Middle frontal gyrus (tissue), 1 donor: ENCODE data around the gene ZNF562.
A peak's percentile ranks its signal among the peaks of the same experiment; 100 is the strongest.
"Not testable (repeated sequence)": the region's sequence is repeated elsewhere in the genome, so short reads cannot be mapped to it uniquely, and the experiment has no call there.

ENCODE experiments used
- DNase-seq: peaks from one replicate; pipeline ENCODE4 v3.0.0-alpha.2; 2015; ENCODE audit warnings: low spot score; ENCODE audit errors: extremely low spot score

The ZNF562 gene

DNA sequence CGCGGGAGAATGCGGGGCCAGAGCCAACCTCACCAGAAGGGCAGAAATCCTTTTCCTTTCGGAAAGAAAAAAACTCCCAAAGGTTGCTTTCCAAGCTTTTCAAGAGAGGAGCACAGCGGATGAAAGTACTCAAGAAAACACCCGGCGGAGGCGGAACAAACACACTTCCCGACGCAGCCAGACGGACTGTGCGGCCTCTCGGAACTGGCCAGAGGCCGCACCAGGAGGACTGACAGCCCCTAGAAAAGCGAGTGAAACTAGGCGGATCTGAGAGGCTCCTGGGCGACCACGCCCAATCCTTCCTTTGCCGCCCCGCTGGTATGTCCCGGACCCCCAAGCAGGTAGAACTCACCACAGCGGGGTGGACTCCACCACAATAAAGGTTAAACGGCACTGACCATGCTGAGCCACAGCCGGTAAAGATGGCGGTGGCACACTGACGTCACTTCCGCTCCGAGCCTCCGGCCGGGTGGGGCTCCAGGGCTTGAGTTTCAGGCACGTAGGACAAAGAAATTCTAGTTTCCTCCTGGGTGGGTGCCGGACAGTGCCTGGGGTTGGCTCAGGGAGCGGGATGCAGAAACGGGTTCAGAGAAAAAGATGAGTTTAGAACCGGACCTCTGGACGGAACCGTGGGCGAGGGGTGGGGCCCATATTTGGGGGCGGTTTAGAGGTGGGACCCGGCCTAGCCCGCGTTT, at the start of gene ZNF562:
ZNF562 (minus strand) TSS at position 438 of the 695 bp plus-strand sequence. CDS start 14,356 bp downstream, outside the sequence.
- peak; percentile 61 for DNase-seq

DNA sequence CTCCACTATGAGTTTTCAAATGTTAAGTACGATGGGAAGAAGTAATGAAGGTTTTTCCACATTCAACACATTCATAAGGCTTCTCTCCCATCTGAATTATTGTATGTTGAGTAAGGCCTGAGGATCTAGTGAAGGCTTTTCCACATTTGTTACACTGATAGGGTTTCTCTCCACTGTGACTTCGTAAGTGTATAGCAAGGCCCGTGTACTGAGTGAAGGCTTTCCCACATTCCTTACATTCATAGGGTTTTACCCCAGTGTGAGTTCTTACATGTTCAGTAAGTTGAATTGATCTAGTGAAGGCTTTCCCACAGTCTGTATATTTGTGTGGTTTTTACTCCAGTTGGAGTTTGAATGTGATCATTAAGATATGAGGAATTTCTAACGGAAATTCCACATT, 49.3 kb upstream of the ZNF562 start:
- no peak for DNase-seq

DNA sequence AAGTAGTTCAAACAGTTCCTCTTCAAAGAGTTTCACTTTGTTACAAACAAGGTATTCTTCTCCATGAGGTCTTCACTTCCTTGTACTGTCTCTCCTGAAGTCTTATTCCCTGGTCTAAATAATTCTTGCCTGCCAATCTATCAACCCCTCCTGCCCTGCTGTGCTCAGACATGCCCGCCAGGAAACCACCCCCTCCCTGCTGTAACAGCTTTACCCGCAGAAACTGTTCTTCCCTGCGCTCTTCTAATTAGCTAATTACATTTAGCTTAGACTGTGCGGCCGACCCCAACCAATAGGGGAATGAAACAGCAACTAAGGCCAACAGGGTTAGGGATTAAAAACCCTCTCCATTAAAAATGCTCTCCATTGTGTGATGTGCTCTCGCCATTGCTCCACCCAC, 47.0 kb upstream of the ZNF562 start:
- DNase-seq, result no peak

DNA sequence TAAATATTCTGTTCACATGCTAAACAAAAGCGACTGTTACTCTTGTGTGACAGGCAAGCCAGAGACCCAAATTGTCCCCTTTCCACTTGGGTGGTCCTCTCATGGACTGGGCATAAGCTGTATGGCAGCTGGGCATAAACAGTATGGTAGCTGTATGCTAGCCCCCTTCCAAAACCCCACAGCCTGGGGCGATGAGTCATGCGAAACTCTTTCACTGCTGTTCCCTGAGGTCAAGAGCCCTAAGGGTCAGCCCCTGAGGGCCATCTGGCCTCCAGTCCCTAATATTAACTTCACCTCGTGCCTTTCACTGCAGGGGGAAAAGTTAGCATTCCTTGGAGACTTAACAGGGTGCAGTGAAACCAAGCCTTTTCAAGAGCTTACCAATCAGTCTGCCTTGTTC, 45.6 kb upstream of the ZNF562 start:
- DNase-seq, result no peak

DNA sequence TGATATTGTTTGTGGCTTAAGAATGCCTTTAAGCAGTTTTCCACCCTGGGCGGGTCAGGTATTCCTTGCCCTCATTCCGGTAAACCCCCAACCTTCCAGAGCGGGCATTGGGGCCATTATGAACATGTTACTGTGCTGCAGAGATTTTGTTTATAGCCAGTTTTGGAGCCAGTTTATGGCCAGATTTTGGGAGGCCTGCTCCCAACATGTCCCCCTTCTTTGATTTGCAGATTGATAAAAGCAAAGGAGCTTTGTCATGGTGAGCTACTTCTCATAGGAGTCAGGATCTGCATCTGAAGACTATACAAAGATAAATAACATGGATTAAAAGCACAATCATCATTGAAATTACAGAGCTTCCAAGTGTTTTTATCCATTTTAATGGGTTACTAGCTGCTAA, 36.9 kb upstream of the ZNF562 start:
- DNase-seq, result no peak

DNA sequence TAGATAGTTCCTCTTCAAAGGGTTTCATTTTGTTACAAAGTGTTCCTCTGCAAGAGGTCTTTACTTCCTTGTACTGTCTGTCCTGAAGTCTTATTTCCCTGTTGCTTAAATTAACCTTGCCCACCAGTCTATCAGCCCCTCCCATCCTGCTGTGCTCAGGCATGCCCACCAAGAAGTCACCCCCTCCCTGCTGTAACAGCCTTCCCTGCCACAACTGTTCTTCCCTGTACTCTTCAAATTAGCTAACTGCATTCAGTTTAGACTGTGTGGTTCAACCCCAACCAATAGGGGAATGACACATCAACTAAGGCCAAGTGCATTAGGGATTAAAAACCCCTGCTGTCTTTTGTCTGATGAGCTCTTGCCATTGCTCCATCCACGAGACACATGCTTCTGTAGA, 34.4 kb upstream of the ZNF562 start:
- no peak for DNase-seq

DNA sequence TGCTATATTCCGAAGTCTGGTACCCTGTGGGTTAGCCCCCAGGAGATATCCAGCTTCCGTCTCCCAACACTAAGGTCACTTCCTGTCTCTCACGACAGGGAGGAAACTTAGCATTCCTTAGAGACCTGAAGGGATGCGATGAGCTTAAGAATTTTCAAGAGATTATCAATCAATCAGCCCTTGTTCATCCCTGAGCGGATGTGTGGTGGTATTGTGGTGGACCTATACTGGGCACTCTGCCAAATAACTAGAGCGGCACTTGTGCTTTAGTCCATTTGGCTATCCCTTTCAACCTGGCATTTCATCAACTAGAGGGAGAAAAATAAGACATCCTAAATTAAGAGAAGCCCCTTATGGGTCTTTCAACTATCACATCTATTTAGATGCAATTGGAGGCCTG, 30.9 kb upstream of the ZNF562 start:
- no peak for DNase-seq

DNA sequence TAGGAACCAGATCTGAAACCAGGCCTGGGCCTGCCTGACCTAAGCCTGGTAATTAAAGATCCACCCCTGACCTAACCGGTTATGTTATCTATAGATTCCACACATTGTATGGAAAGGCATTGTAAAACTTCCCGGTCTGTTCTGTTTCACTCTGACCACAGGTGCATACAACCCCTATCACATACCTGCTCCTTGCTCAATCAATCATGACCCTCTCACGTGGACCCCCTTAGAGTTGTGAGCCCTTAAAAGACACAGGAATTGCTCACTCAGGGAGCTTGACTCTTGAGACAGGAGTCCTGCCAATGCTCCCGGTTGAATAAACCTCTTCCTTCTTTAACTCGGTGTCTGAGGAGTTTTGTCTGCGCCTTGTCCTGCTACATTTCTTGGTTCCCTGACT, 27.3 kb upstream of the ZNF562 start:
- no peak for DNase-seq

DNA sequence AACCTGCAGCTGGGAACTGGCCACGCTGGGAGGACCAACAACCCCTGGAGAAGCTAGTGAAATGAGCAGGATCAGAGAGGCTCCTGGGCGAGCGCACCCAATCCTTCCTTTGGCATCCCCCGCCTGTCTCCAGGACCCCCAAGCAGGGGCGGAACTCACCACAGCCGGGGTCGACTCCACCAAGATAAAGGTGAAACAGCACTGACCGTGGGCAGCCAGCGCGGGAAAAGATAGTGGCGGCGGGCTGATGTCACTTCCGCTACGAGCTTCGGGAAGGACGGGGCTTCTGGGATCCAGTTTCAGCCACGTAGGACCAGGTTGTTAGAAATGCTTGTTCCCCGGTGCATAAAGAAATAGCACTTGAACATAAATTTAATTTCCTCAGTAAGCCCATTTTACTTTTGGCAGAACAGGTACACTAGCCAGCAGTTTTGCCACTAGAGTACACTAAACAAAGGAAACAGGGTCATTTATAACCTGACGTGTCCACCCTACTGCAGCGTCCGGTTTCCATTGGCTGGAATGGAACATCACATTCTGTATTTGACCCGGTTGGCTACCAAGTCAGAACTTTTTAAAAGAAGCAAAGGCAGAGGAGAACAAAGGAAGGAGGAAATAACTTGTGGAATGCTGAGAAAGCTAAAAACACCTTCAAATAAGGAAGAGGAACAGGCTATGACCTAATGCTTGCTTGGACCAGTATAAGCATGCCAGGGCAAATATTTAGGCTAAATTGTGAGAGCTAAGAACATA, 25.5 kb upstream of the ZNF562 start:
- no peak for DNase-seq

DNA sequence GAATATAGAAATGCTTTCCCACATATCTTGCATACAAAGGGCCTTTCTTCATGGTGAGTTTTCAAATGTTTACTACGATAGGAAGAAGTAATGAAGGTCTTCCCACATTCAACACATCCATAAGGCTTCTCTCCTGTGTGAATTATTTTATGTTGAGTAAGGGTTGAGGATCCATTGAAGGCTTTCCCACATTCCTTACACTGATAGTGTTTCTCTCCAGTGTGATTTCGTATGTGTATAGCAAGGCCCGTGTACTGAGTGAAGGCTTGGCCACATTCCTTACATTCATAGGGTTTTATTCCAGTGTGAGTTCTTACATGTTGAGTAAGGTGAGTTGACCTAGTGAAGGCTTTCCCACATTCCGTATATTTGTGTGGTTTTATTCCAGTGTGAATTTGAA, 15.4 kb upstream of the ZNF562 start:
- not testable (repeated sequence) for DNase-seq

DNA sequence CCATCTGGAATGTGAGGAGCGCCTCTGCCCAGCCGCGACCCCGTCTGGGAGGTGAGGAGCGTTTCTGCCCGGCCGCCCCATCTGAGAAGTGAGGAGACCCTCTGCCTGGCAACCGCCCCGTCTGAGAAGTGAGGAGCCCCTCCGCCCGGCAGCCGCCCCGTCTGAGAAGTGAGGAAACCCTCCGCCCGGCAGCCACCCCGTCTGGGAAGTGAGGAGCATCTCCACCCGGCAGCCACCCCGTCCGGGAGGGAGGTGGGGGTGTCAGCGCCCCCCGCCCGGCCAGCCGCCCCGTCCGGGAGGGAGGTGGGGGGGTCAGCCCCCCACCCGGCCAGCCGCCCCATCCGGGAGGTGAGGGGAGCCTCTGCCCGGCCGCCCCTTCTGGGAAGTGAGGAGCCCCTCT, 5.1 kb upstream of the ZNF562 start:
- not testable (repeated sequence) for DNase-seq

DNA sequence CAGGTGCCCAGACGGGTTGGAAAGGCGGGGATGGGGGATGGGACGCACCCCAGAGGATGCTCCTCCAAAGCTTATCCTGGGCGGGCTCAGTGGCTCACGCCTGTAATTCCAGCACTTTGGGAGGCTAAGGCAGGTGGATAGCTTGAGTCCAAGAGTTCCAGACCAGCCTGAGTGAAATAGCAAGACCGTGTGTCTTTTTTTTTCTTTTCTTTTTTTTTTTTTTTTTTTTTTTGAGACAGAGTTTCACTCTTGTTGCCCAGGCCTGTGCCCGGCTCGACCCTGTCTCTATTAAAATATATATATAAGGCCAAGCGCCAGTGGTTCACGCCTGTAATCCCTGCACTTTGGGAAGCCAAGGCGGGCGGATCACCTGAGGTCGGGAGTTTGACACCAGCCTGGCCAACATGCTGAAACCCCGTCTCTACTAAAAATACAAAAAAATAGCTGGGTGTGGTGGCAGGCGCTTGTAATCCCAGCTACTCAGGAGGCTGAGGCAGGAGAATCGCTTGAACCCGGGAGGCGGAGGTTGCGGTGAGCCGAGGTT, 530 bp upstream of the ZNF562 start:
- not testable (repeated sequence) for DNase-seq

DNA sequence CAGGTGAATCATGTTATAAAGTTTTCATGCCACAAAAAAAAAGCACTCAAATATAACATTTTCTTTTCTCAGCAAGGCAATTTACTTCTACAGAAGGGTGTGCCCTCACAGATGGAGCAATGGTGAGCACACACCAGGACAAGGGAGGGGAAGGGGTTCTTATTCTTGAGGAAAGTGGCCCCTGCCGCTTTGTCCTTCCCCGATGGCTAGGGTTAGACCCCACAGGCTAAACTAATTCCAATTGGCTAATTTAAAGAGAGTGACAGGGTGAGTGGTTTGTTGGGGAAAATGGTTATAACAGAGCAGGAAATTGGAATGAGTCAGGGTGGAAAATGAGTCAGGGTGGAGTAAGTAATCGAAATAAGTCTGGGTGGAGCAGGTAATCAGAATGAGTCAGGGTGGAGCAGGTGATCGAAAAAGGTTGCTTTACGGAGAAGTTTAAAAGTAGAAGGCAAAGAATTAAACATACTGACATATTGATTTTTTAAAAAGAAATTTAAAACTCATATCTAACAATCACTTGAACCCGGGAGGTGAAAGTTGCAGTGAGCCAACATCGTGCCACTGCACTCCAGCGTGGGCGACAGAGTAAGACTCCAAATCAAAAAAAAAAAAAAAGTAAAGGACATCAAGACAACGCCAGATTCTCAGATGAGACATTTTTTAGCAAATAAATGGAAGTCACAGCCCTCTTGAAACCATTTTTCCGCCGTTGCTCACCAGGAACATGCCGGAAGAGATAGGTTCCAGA, 813 bp downstream of the ZNF562 start:
- no peak for DNase-seq

DNA sequence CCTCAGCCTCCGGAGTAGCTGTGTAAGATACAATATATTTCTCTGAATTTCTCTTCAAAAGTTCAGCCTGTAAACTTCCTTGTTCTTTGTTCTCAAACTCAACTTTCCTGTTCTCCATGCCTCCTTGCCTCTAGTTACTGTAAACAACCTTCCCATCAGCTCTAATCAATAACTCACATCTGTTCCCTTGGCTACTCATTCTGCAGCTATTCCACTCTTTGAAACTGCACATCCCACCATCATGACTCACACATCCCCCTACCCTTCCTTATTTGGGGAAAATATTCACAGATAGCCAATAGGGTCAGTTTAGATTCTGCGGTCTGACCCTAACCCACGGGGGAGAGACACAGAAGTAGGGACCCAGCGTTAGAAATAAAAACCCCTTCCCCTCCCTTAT, 2.0 kb downstream of the ZNF562 start:
- no peak for DNase-seq

DNA sequence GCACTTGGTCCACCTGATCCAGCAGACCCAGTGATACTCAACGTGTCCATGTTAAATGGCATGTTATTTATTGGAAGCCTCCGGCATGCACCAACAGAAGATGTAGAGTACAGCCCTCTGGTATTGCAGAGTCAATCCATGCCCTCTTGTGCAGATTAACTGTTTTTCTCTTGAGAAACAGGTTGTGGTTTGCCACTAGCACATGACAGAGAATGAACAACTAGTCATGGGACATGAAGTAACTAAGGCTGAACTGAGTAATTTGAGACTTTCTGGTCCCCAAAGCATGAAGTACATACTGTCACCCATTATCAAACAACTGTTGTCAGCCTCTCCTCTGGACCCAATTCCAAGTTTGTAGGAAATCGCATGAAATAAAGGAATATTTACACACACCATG, 3.2 kb downstream of the ZNF562 start:
- no peak for DNase-seq

DNA sequence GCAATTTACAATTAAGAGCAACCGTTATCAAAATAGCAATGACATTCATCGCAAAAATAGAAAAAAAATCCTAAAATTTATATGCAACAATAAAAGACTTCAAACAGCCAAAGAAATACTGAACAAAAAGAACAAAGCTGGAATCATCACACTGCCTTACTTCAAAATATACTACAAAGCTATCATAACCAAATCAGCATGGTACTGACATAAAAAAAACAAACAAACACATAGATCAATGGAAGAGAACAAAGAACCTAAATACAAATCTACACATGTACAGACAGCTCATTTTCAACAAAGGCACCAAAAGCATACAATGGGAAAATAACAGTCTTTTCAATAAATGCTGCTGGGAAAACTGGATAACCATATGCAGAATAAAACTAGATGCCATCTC, 6.4 kb downstream of the ZNF562 start:
- no peak for DNase-seq

DNA sequence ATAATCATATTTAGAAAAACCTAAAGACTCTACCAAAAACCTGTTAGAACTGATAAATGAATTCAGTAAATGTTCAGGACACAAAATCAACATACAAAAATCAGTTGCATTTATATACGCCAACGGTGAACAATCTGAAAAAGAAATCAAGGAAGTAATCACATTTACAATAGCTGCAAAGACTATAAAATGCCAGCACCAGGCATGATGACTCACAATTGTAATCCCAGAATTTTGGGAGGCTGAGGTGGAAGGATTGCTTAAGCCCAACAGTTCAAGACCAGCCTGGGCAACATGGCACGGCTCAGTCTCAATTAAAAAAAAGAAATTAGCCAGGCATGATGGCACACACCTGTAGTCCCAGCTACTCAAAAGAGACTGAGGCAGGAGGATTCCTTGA, 7.0 kb downstream of the ZNF562 start:
- DNase-seq, result no peak

DNA sequence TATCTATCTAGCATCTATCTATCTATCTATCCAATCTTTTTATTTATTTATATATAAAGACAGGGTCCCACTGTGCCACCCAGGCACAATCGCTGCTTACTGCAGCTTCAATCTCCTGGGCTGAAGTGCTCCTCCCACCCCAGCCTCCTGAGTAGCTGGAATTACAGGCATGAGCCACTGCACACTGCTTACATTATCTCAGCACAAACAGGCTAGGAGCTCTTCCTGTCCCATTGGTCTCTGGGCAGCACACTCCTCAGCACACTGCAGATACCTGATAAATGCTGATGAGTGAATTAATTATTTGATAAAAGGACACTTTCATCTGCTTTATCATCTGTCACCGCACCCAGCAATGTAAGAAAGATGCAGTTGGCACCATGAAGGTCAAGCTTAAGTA, 16.1 kb downstream of the ZNF562 start:
- no peak for DNase-seq

DNA sequence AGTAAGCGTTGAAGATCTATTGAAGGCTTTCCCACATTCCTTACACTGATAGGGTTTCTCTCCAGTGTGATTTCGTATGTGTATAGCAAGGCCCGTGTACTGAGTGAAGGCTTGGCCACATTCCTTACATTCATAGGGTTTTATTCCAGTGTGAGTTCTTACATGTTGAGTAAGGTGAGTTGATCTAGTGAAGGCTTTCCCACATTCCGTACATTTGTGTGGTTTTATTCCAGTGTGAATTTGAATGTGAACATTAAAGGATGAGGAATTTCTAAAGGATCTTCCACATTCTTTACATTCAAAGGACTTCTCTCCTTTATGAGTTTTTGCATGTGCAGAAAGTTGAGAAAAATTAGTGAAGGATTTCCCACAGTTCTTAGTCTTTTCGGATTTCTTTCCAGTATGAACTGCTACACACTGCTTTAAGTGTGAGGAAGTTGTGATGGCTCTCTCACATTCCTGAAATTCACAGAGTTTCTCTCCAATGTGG, 21.8 kb downstream of the ZNF562 start:
- DNase-seq, result not testable (repeated sequence)

DNA sequence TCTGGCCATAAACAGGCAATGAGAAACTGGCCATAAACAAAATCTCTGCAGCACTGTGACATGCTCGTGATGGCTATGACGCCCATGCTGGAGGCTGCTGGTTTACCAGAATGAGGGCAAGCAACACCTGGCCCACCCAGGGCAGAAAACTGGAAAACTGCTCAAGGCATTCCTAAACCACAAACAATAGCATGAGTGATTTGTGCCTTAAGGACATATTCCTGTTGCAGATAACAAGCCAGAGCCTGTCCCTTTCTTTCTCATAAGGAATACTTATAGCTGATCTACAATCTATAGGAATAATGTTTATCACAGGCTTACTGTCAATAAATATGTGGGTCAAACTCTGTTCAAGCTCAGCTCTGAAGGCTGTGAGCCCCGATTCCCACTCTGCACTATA, 23.4 kb downstream of the ZNF562 start:
- DNase-seq, result not testable (repeated sequence)

DNA sequence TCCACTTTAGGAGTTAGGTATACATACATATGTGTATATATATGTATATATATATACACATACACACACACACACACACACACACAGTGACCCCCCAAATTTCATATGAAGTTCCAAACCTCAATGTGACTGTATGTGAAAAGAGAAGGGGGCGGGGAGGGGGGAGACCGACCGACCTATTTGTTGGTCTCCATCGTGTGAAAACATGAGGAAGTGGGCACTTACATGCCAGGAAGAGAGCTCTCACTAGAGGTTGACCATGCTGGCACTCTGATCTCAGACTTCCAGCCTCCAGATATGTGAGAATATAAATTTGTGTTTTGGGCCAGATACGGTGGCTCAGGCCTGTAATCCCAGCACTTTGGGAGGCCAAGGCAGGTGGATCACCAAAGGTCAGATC, 24.6 kb downstream of the ZNF562 start:
- no peak for DNase-seq

DNA sequence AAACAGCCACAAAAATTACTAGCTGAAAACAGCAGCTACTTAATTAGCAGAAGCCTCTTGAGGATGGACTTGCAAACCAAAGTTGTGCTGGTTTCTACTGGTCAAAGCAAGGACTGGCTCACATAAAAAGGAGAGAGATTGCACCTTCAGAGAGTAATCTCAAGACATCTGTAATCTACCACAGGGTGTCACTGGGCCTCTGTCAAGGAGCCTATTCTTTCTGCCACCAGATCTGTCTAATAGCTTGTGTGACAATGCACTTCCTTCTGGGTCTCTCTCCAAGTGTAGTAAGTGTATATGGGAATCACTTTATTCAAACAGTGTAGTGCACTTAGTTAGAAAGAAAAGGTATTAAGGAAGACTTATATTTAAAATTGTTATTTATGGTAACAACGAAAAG, 29.4 kb downstream of the ZNF562 start:
- no peak for DNase-seq
